ENCODE measurements around the gene RAB25. TPM values are rescaled to one million over a fixed set of nuclear protein-coding genes. Genes with fewer than 3 reads are reported as not detected.

The RAB25 gene
- total and polyA plus RNA-seq, 2 of the 13 experiments (the other 11 are each of a cell fraction or from before 2014, with no cell fraction given) = 0.20 to 0.22 TPM

GRCh38 chr1:156086256-156086662 lies 25.3 kb downstream of the RAB25 start (continued):
- no peak for TF ChIP-seq ADNP (CRISPR knock-in tag; IDR thresholded peaks at IDR 0.05)
- peak; percentile 81 for TF ChIP-seq ZSCAN25 (CRISPR knock-in tag; IDR thresholded peaks at IDR 0.05)
- no peak for TF ChIP-seq BRCA1 (CRISPR knock-in tag; IDR thresholded peaks at IDR 0.05)
- TF ChIP-seq, protein P1, sequence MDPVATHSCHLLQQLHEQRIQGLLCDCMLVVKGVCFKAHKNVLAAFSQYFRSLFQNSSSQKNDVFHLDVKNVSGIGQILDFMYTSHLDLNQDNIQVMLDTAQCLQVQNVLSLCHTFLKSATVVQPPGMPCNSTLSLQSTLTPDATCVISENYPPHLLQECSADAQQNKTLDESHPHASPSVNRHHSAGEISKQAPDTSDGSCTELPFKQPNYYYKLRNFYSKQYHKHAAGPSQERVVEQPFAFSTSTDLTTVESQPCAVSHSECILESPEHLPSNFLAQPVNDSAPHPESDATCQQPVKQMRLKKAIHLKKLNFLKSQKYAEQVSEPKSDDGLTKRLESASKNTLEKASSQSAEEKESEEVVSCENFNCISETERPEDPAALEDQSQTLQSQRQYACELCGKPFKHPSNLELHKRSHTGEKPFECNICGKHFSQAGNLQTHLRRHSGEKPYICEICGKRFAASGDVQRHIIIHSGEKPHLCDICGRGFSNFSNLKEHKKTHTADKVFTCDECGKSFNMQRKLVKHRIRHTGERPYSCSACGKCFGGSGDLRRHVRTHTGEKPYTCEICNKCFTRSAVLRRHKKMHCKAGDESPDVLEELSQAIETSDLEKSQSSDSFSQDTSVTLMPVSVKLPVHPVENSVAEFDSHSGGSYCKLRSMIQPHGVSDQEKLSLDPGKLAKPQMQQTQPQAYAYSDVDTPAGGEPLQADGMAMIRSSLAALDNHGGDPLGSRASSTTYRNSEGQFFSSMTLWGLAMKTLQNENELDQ (CRISPR knock-in tag; IDR thresholded peaks at IDR 0.05; ENCODE audit: borderline replicate concordance) = no peak
- TF ChIP-seq HDAC6 (IDR thresholded peaks at IDR 0.05; ENCODE audit: low read depth, low read length) = no peak
- TF ChIP-seq ZFY (CRISPR knock-in tag; IDR thresholded peaks at IDR 0.05) = peak; percentile 37; the same call in 1 of the 2 replicates
- peak; percentile 82; the same call in 1 of the 2 replicates for TF ChIP-seq FOXK1 (CRISPR knock-in tag; IDR thresholded peaks at IDR 0.05; ENCODE audit: borderline replicate concordance, low read depth)
- TF ChIP-seq ZNF274 (CRISPR knock-in tag; IDR thresholded peaks at IDR 0.05) = no peak
- TF ChIP-seq ZNF607 (CRISPR knock-in tag; IDR thresholded peaks at IDR 0.05; ENCODE audit: borderline replicate concordance) = 0 out of 2 replicates have a peak, but pooled peaks have one; percentile 62
- TF ChIP-seq ZFP41 (CRISPR knock-in tag; IDR thresholded peaks at IDR 0.05; ENCODE audit: borderline replicate concordance) = no peak
- TF ChIP-seq ZNF83 (CRISPR knock-in tag; IDR thresholded peaks at IDR 0.05; ENCODE audit: borderline replicate concordance) = no peak
- peak; percentile 69 for TF ChIP-seq ATF1 (CRISPR knock-in tag; IDR thresholded peaks at IDR 0.05)
- TF ChIP-seq SP5 (CRISPR knock-in tag; IDR thresholded peaks at IDR 0.05; ENCODE audit: borderline replicate concordance, low read depth) = peak; percentile 84; the same call in 1 of the 2 replicates
- peak; percentile 16; the same call in 1 of the 2 replicates for TF ChIP-seq MAZ (IDR thresholded peaks at IDR 0.05; ENCODE audit: borderline replicate concordance, low read depth, low read length)
- TF ChIP-seq MAZ (CRISPR knock-in tag; IDR thresholded peaks at IDR 0.05; ENCODE audit: low read depth) = no peak
- TF ChIP-seq TBP (CRISPR knock-in tag; IDR thresholded peaks at IDR 0.05) = no peak
- TF ChIP-seq MEIS2 (CRISPR knock-in tag; IDR thresholded peaks at IDR 0.05) = 0 out of 2 replicates have a peak, but pooled peaks have one; percentile 46
- no peak for TF ChIP-seq RFXANK (CRISPR knock-in tag; IDR thresholded peaks at IDR 0.05)
- no peak for TF ChIP-seq BCLAF1 (IDR thresholded peaks at IDR 0.05)
- TF ChIP-seq IKZF5 (CRISPR knock-in tag; IDR thresholded peaks at IDR 0.05) = peak; percentile 80
- TF ChIP-seq IRX3 (CRISPR knock-in tag; IDR thresholded peaks at IDR 0.05; ENCODE audit: borderline replicate concordance, low read depth) = no peak
- no peak for TF ChIP-seq SRSF4 (IDR thresholded peaks at IDR 0.05; ENCODE audit: low read depth, low read length, poor library complexity, severe bottlenecking)
